ENCODE results near the gene PLA2R1. TPM values are rescaled to one million over a fixed set of nuclear protein-coding genes. Genes with fewer than 3 reads are reported as not detected.

PLA2R1 gene
- total and polyA plus RNA-seq, 2 of the 4 experiments (the other 2 are of a cell fraction), result 0.43 to 0.54 TPM

- Histone ChIP-seq H3K14ac (replicated peaks; ENCODE audit: low read depth, low read length) (no peak overlapping the region), H2AK9ac (replicated peaks; ENCODE audit: low read depth, low read length, poor library complexity) (no peak overlapping the region), H3K27ac (ENCODE audit: insufficient read depth, low read length) (no peak overlapping the region), H3K4ac (ENCODE audit: low read depth, low read length) (no peak overlapping the region), H3K36me3 (ENCODE audit: control insufficient read depth, insufficient read depth, low read length) (no peaks in the 10 kb centered on the region), H2BK15ac (ENCODE audit: low read depth, low read length) (no peak overlapping the region; the same call in 2 of the 3 replicates), H4K5ac (ENCODE audit: low read depth, low read length) (no peak overlapping the region), H3K27me3 (ENCODE audit: control insufficient read depth, insufficient read depth, low read length) (peaks cover 8% of the 10 kb centered on the region), H3K4me2 (ENCODE audit: low read depth, low read length) (no peak overlapping the region), H2BK5ac (ENCODE audit: low read depth, low read length, poor library complexity, severe bottlenecking) (no peak overlapping the region), H3K4me3 (ENCODE audit: insufficient read depth, low read depth, low read length) (no peak overlapping the region), H3K9me3 (ENCODE audit: control insufficient read depth, insufficient read depth, low read length) (no peaks in the 10 kb centered on the region), H4K20me1 (ENCODE audit: insufficient read depth, low read length) (no peaks in the 10 kb centered on the region), H2BK20ac (ENCODE audit: low read depth, low read length) (no peak overlapping the region), H3K9me1 (ENCODE audit: insufficient read depth, low read length) (no peaks in the 10 kb centered on the region; the same call in 1 of the 2 replicates), H3K79me1 (ENCODE audit: low read depth in 1 of 2, low read length in 2 of 2) (no peaks in the 10 kb centered on the region), H4K91ac (ENCODE audit: insufficient read depth, low read depth, low read length) (no peak overlapping the region), H3K9ac (ENCODE audit: low read depth, low read length) (no peak overlapping the region), H3K23ac (ENCODE audit: low read depth, low read length) (no peak overlapping the region), H2AK5ac (ENCODE audit: low read depth, low read length) (no peak overlapping the region), H3K56ac (ENCODE audit: extremely low read depth, insufficient read depth, low read length) (no peak overlapping the region), H4K8ac (ENCODE audit: low read depth in 2 of 2, low read length in 2 of 2) (no peak overlapping the region), H2AFZ (replicated peaks; ENCODE audit: low read length, poor library complexity) (no peak overlapping the region), H2BK120ac (ENCODE audit: low read depth, low read length) (no peak overlapping the region), H3K4me1 (ENCODE audit: control insufficient read depth, insufficient read depth, low read length) (peaks cover 2% of the 10 kb centered on the region; the same call in 1 of the 2 replicates), H3K18ac (ENCODE audit: low read depth, low read length) (no peak overlapping the region)
- ATAC-seq (ENCODE audit: low read depth) (no peak), DNase-seq (no peak)
- intact Hi-C loops (cut with micrococcal nuclease) (no loop called here), in situ Hi-C loops (cut with MboI; ENCODE audit: low sequenced_read_pairs) (no loop called here), dilution Hi-C loops (cut with HindIII; ENCODE audit: low sequenced_read_pairs, unreplicated experiment) (no loop called here)
- no CpG with 5 or more reads among the region's 1 CpG for WGBS, 2 experiments (ENCODE audit: extremely low coverage in 2 of 2, insufficient read length in 1 of 2)
- POLR2A ChIA-PET (ENCODE audit: unreplicated experiment), result no interaction called here
- CTCF ChIA-PET, result no interaction called here
- no peak for TF ChIP-seq RAD21 (IDR thresholded peaks at IDR 0.05; ENCODE audit: low read length)
- no peak for TF ChIP-seq NFE2L2 (IDR thresholded peaks at IDR 0.05; ENCODE audit: low read depth, low read length)
- TF ChIP-seq RFX5 (IDR thresholded peaks at IDR 0.05; ENCODE audit: low read depth, low read length), result no peak
- no peak for TF ChIP-seq FOS (IDR thresholded peaks at IDR 0.05; ENCODE audit: low read depth, low read length)
- no peak for TF ChIP-seq USF2 (IDR thresholded peaks at IDR 0.05; ENCODE audit: low read depth, low read length)
- TF ChIP-seq ELK1 (IDR thresholded peaks at IDR 0.05; ENCODE audit: borderline replicate concordance, low read depth, low read length), result no peak
- no peak for TF ChIP-seq BHLHE40 (IDR thresholded peaks at IDR 0.05; ENCODE audit: low read depth, low read length)
- no peak for TF ChIP-seq CTCF (conservative IDR thresholded peaks at IDR 0.05; ENCODE audit: low read depth, low read length)
- no peak for TF ChIP-seq MAFK (IDR thresholded peaks at IDR 0.05; ENCODE audit: low read depth, low read length)
- no peak for TF ChIP-seq POLR2A (IDR thresholded peaks at IDR 0.05; ENCODE audit: low read depth, low read length)
- TF ChIP-seq RCOR1 (IDR thresholded peaks at IDR 0.05; ENCODE audit: insufficient replicate concordance, low read length), result no peak
- BruUV-seq (replicated peaks), result no TSS peak
Measured at GRCh38 chr2:160035125-160035524, 27.3 kb downstream of the PLA2R1 start.
